HepG2 (cell line): ENCODE measurements around the gene NUDT8. TPM values are rescaled to one million over a fixed set of nuclear protein-coding genes. Genes with fewer than 3 reads are reported as not detected.

Experiments
- ADNP ChIP-seq: sonication (generic); formaldehyde crosslinking; IDR thresholded peaks from 2 replicates; pipeline ENCODE4 v1.4.0; 2020; ENCODE audit warnings: missing genetic modification reagents
- ATF6 ChIP-seq: sonication (generic); formaldehyde crosslinking; conservative IDR thresholded peaks from 2 replicates; pipeline ENCODE4 v1.4.0; 2020; ENCODE audit warnings: missing genetic modification reagents
- BCL3 ChIP-seq: sonication (generic); formaldehyde crosslinking; IDR thresholded peaks from 2 replicates; pipeline ENCODE4 v1.5.1; 2020; ENCODE audit warnings: mild to moderate bottlenecking, missing genetic modification reagents, moderate library complexity
- CHD2 ChIP-seq: IDR thresholded peaks from 2 replicates; pipeline ENCODE4 v1.6.1; 2011; ENCODE audit warnings: low read depth, low read length, improper control_type of control experiment
- KDM5A ChIP-seq: fragments of 200-600 bp; sonication (generic); IDR thresholded peaks from 2 replicates; pipeline ENCODE4 v1.7.0; 2018; ENCODE audit warnings: antibody characterized with exemption, mild to moderate bottlenecking, low read length, borderline replicate concordance
- MED1 ChIP-seq: sonication (generic); formaldehyde crosslinking; IDR thresholded peaks from 2 replicates; pipeline ENCODE4 v1.4.0; 2020; ENCODE audit warnings: missing genetic modification reagents
- MEF2D ChIP-seq: sonication (generic); formaldehyde crosslinking; IDR thresholded peaks from 2 replicates; pipeline ENCODE4 v1.5.1; 2020; ENCODE audit warnings: mild to moderate bottlenecking, missing genetic modification reagents
- MXI1 ChIP-seq: IDR thresholded peaks from 3 replicates; pipeline ENCODE4 v1.6.1; 2012; ENCODE audit warnings: low read depth, low read length, inconsistent platforms, borderline replicate concordance
- NR2C2 ChIP-seq: sonication (generic); formaldehyde crosslinking; IDR thresholded peaks from 2 replicates; pipeline ENCODE4 v1.4.0; 2020; ENCODE audit warnings: missing genetic modification reagents, mild to moderate bottlenecking, moderate library complexity, borderline replicate concordance
- RAD21 ChIP-seq: fragments of 450-650 bp; formaldehyde crosslinking; IDR thresholded peaks from 2 replicates; pipeline ENCODE4 v1.5.0; 2020; ENCODE audit warnings: mild to moderate bottlenecking
- RBFOX2 ChIP-seq: fragments of 200-400 bp; formaldehyde crosslinking; IDR thresholded peaks from 2 replicates; pipeline ENCODE4 v1.6.1; 2017; ENCODE audit warnings: low read depth, mild to moderate bottlenecking, low read length
- SIX4 ChIP-seq: sonication (generic); formaldehyde crosslinking; IDR thresholded peaks from 2 replicates; pipeline ENCODE4 v1.4.0; 2020; ENCODE audit warnings: missing genetic modification reagents
- SNAPC4 ChIP-seq: sonication (generic); formaldehyde crosslinking; IDR thresholded peaks from 2 replicates; pipeline ENCODE4 v1.4.0; 2020; ENCODE audit warnings: mild to moderate bottlenecking, missing genetic modification reagents
- ZBTB3 ChIP-seq: sonication (generic); formaldehyde crosslinking; IDR thresholded peaks from 2 replicates; pipeline ENCODE4 v1.4.0; 2020; ENCODE audit warnings: low read depth, mild to moderate bottlenecking, moderate library complexity, missing genetic modification reagents, borderline replicate concordance
- ZNF101 ChIP-seq: sonication (generic); formaldehyde crosslinking; IDR thresholded peaks from 2 replicates; pipeline ENCODE4 v1.4.0; 2020; ENCODE audit warnings: mild to moderate bottlenecking, low read depth, missing genetic modification reagents, borderline replicate concordance
- ZNF276 ChIP-seq: sonication (generic); formaldehyde crosslinking; IDR thresholded peaks from 2 replicates; pipeline ENCODE4 v1.4.0; 2020; ENCODE audit warnings: mild to moderate bottlenecking, low read depth, missing genetic modification reagents
- ZNF543 ChIP-seq: sonication (generic); formaldehyde crosslinking; IDR thresholded peaks from 2 replicates; pipeline ENCODE4 v1.4.0; 2020; ENCODE audit warnings: mild to moderate bottlenecking, missing genetic modification reagents
- ZNF782 ChIP-seq: sonication (generic); formaldehyde crosslinking; IDR thresholded peaks from 2 replicates; pipeline ENCODE4 v1.4.0; 2020; ENCODE audit warnings: missing genetic modification reagents, mild to moderate bottlenecking, borderline replicate concordance
- ZNF839 ChIP-seq: sonication (generic); formaldehyde crosslinking; IDR thresholded peaks from 2 replicates; pipeline ENCODE4 v1.4.0; 2020; ENCODE audit warnings: missing genetic modification reagents, mild to moderate bottlenecking, borderline replicate concordance
- polyA plus RNA-seq, 8 experiments: library from polyadenylated mRNA; depleted of rRNA in 3 of 8; stranded (reverse) in 7 of 8; unstranded in 1 of 8; fragments of >200 nt; fragmentation: Illumina TruSeq in 4 of 8; extraction: Trizol in 4 of 8; gene quantifications; 2 replicates each; pipeline versions ENCODE4 v1.2.1 to v1.2.3, GENCODE V29; 2011 to 2016; ENCODE audit warnings: low read depth in 4 of 8, missing spikeins in 1 of 8, mixed read lengths in 1 of 8; ENCODE audit not compliant: insufficient read depth in 1 of 8
- total RNA-seq, 5 experiments: library from RNA; depleted of rRNA; stranded (reverse); fragments of >200 nt; fragmentation: Illumina TruSeq; extraction: Trizol; gene quantifications; 2 replicates each; pipeline ENCODE4 v1.2.3, GENCODE V29; 2016; ENCODE audit warnings: low read depth in 1 of 5

Gene NUDT8
- total and polyA plus RNA-seq, 2 of the 13 experiments (the other 11 are each of a cell fraction or from before 2014, with no cell fraction given): 6.7 to 25.8 TPM

GRCh38 chr11:67630943-67631331, 1.2 kb upstream of the NUDT8 start (continued):
- TF ChIP-seq MEF2D (no peak), CHD2 (no peak), ZNF782 (CRISPR knock-in tag) (no peak), SIX4 (no peak), ZNF276 (0 out of 2 replicates have a peak, but pooled peaks have one; percentile 19), SNAPC4 (CRISPR knock-in tag) (no peak), ZBTB3 (CRISPR knock-in tag) (0 out of 2 replicates have a peak, but pooled peaks have one; percentile 54), NR2C2 (CRISPR knock-in tag) (no peak; the same call in 1 of the 2 replicates), ZNF839 (no peak), RAD21 (CRISPR knock-in tag) (no peak), MXI1 (no peak), ADNP (CRISPR knock-in tag) (0 out of 2 replicates have a peak, but pooled peaks have one; percentile 66), MED1 (no peak), BCL3 (CRISPR knock-in tag) (no peak), ZNF101 (CRISPR knock-in tag) (no peak), KDM5A (no peak), ATF6 (CRISPR knock-in tag) (no peak), ZNF543 (CRISPR knock-in tag) (no peak), RBFOX2 (no peak)
